Activated T-cell treated with anti-CD3 and anti-CD28 coated beads, Interleukin-2, amount 50 U/mL, for 4 hours (primary cell): ENCODE results near the gene ITGB2. TPM values are rescaled to one million over a fixed set of nuclear protein-coding genes. Genes with fewer than 3 reads are reported as not detected.

ENCODE experiments used
- ATAC-seq, 2 donors: fragments of 200-7000 bp; cut with Tn5 transposase; one replicate each; pipeline ENCODE4 v1.10.0; 2021
- DNase-seq: peaks from one replicate; pipeline ENCODE4 v3.0.0-alpha.2; 2020
- H3K27me3 Mint-ChIP-seq: one replicate; pipeline ENCODE4 v1.8.0; 2021; ENCODE audit warnings: low read depth, mixed read lengths
- H3K36me3 Mint-ChIP-seq: one replicate; pipeline ENCODE4 v1.8.0; 2022; ENCODE audit warnings: mixed read lengths; ENCODE audit not compliant: insufficient read depth
- H3K4me1 Mint-ChIP-seq: one replicate; pipeline ENCODE4 v1.8.0; 2021; ENCODE audit warnings: low read depth, mixed read lengths
- H3K4me3 Mint-ChIP-seq: one replicate; pipeline ENCODE4 v1.8.0; 2021; ENCODE audit warnings: mild to moderate bottlenecking, moderate library complexity, mixed read lengths
- H3K9me3 Mint-ChIP-seq: one replicate; pipeline ENCODE4 v1.8.0; 2021; ENCODE audit warnings: mixed read lengths
- total RNA-seq, 3 donors: library from RNA; stranded (reverse); gene quantifications; one replicate each; pipeline ENCODE4 v1.2.1, GENCODE V29; 2021

The ITGB2 gene
- total RNA-seq, 3 donors from 2014 or later, result 175 to 195 (median 180) TPM

DNA sequence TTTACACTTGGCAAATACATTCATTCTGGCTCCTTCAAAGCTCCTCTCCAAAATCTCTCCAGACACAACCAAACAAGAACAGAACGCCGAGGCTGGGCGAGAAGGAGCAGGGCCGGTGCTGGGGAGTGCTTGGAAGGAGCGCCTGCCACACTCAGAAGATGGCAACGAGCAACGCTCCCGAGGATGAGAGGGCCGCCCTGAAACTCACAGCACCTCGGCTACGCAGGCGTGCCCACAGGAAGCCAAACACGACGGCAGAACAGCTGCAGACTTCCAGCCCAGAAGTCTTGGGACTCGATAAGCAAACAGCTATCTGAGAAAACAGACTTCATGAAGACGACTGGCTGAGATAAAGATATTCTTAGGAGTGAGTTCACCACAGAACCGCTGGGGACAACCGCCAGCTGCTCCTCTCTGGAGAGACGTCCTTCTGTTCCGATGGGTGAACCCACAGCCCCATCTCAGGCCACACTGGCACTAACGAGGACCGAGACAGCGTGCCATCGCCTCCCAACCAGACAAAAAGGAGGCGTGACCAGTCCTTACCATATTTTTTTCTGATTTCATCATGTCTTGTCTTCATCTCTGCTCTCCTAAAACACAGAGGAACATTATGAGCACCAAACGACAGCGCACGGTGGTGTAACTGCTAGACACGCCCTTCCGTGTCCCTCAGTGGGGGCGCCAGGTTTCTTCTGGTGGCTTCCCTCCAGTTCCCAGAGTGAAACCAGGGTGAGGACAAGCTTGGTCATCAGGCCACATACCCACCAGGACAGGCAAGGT lies 65.8 kb downstream of the ITGB2 start:
- Mint-ChIP-seq H3K36me3 (peaks cover 41% of the 10 kb centered on the region), H3K4me3 (peak overlapping the region; percentile 43), H3K27me3 (no peaks in the 10 kb centered on the region), H3K4me1 (peaks cover 44% of the 10 kb centered on the region), H3K9me3 (no peaks in the 10 kb centered on the region)
- DNase-seq (no peak), ATAC-seq (peak; percentile 47 to 55)

DNA sequence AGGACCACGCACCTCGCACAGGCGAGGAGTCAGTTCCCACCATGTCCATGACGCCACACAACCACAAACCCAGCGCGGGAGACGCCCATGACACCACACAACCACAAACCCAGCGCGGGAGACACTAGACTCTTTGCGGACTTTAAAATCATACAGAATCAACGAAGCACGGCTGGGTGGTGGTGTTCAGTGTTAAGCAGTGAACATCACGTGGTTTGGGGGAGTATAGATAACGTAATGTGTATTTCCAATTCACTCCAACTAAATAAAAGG lies 66.4 kb downstream of the ITGB2 start:
- ATAC-seq (peak in 1 of 2 donors; percentile 49), DNase-seq (no peak)
- no peaks in the 10 kb centered on the region for H3K27me3 Mint-ChIP-seq
- H3K4me1 Mint-ChIP-seq, result peaks cover 44% of the 10 kb centered on the region
- H3K9me3 Mint-ChIP-seq, result no peaks in the 10 kb centered on the region
- H3K4me3 Mint-ChIP-seq, result peak overlapping the region; percentile 43
- H3K36me3 Mint-ChIP-seq, result peaks cover 39% of the 10 kb centered on the region

DNA sequence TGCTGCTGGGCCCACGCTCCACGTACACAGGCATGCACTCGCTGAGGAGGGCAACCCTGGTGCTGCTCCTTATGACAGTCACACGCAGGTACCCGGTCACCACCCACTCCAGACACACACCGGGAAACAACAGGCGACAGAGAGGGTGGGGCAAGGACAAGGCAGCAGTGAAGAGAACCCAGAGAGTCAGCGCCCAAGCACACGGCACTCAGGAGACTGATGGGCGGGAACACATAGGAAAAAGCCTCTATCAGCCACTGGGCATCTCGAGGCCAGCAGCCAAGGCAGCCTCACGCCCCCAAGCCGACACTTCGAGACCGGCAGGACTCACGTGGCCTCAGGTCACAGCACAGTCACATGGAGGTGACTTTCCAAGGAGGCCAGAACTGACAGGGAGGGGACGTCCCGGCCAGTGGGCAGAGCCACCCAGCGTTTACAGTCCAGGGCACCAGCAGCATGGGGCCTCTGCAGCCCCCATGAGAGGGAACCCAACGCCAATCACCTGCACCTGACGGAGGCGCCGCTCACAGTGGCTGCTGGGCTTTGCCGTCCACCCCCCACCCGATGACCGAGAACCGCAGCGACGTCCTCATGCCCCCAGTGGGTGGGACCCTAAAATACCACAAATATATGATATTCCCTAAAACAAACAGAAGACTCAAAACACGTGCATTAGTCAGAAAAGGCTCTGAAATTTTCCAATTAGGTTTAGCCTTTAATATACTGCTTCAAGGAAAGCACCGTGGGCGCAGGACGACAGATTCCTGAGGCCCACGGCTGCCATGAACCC lies 66.9 kb downstream of the ITGB2 start:
- DNase-seq, result no peak
- Mint-ChIP-seq H3K27me3 (no peaks in the 10 kb centered on the region), H3K36me3 (peaks cover 38% of the 10 kb centered on the region), H3K4me3 (no peak overlapping the region), H3K9me3 (no peaks in the 10 kb centered on the region), H3K4me1 (peaks cover 44% of the 10 kb centered on the region)
- no peak for ATAC-seq

DNA sequence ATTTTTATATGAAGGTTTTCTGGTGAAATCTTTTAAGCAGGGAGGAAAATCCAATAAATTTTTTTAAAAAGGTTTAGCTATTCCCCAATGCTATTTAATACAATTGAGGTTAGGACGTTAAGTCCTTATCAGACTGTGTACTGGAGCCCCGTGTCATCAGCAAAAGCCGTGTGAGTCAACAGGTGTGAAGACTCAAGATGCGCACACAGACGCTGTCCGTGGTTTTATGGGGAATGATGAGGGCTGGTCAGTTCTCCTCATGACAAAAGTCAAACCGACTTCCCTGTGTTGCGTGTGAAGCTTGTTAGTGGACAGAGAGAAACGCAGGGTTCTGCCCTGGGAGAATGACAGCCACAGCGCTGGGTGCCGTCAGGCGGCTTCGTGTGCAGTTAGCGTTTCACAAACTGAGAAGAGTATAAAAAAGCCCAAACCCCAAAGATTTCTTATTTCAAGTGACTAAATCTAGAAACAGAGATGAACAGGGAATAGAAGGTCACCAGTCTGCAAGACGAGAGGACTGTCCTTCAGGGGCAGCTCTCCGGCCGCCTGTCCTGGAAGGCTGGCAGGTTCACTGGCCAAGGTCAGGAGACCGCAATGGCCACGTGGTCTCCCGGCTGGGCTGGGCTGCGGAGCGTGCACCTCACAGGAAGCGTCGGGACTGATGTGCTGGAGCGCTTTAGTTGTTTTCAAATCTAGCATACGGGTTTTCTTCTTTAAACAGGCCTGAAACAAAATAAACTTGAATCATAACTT lies 69.6 kb downstream of the ITGB2 start:
- Mint-ChIP-seq H3K9me3 (no peaks in the 10 kb centered on the region), H3K4me3 (no peak overlapping the region), H3K27me3 (no peaks in the 10 kb centered on the region), H3K36me3 (peaks cover 28% of the 10 kb centered on the region), H3K4me1 (peaks cover 50% of the 10 kb centered on the region)
- ATAC-seq (no peak), DNase-seq (no peak)

DNA sequence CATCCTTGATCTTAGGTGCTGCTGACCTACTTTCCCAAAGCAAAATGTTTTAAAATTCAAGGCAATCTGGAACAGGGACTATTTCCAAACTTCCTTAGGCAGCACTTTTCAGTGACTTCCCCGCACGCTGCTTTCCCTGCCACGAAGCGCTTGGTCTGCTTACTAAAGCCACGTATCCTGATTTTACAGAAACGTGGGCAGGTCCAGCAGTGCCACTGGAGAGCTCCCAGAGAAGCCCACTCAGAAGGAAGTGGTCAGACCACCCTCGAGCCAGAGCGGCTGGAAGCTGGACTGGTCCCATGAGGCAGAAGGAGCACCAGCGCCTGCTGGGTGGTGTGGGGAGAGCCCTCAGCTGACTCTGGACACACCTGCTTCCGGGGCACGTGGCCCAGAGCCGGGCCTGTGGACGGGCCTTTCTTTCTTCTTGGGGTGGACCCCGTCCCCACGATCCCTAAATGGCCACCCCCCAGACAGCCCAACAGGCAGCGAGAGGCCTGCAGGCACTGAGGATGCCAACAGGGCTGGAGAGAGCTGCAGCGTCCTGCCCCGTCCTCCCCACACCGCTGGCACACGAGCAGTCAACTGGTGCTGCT lies 70.4 kb downstream of the ITGB2 start:
- peaks cover 49% of the 10 kb centered on the region for H3K4me1 Mint-ChIP-seq
- no peaks in the 10 kb centered on the region for H3K27me3 Mint-ChIP-seq
- no peaks in the 10 kb centered on the region for H3K9me3 Mint-ChIP-seq
- H3K36me3 Mint-ChIP-seq, result peaks cover 25% of the 10 kb centered on the region
- DNase-seq, result no peak
- no peak for ATAC-seq
- no peak overlapping the region for H3K4me3 Mint-ChIP-seq

DNA sequence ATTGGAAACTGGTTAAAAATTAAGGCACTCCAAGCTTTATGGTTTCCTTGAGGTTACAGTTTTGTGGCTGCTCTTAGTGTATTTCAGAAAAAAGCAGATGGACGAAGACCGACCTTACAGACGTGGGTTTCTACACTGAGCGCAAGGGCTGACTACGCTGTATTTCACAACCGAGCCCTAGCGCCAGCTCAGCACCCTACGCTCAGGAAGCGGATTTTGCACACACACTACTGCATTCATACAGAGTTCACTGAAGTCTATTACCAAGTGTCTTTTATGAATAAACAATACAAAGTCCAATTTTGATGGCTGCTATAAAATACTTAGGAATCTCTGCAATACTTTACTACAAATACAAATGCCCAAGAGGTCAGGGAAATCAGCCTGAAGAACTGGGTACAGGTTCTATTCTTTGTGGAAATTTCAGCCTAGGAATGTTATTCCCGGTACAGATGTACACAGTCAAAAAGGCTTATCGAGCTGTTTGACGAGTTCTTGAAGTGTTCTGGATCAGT lies 71.0 kb downstream of the ITGB2 start:
- no peak for ATAC-seq

DNA sequence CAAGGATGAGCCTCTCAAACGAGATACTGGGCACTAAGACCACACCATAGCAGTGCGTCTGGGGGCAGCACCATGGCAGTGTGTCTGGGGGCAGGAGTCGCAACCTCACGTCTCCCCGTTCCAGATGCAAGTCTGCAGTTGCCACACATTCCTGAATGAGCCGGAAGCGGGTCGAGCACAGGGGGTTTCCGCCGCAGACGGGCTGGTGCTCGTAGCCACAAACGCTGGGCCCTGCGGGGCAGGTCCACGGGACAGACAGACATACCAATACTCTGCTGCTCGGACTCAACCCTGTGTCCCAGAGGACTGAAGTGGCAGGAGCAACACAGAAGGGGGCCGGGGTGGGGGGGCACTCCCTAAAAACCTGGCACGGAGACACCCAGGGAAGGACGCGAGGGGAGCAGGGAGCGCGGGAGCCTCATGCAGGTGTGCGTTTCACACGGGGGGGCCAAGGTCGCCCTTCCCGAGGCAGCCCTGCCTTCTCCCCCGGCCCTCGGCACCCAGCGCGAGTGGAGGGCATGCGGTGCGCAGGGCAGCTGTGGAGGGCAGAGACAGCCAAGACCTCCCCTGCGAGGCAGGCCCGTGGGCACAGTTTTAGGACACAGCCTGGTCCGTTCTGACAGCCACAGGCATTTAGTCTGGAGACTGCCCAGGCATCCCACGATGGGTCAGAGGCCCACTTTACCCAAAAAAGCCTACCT lies 71.7 kb downstream of the ITGB2 start:
- Mint-ChIP-seq H3K27me3 (no peaks in the 10 kb centered on the region), H3K36me3 (peaks cover 13% of the 10 kb centered on the region), H3K4me3 (no peak overlapping the region), H3K9me3 (no peaks in the 10 kb centered on the region), H3K4me1 (peaks cover 39% of the 10 kb centered on the region)
- DNase-seq (no peak), ATAC-seq (no peak)

More for the DNA sequence above, 71.0 kb downstream of the ITGB2 start:
- Mint-ChIP-seq H3K9me3 (no peaks in the 10 kb centered on the region), H3K36me3 (peaks cover 20% of the 10 kb centered on the region), H3K4me3 (no peak overlapping the region), H3K4me1 (peaks cover 44% of the 10 kb centered on the region), H3K27me3 (no peaks in the 10 kb centered on the region)
- DNase-seq, result no peak

DNA sequence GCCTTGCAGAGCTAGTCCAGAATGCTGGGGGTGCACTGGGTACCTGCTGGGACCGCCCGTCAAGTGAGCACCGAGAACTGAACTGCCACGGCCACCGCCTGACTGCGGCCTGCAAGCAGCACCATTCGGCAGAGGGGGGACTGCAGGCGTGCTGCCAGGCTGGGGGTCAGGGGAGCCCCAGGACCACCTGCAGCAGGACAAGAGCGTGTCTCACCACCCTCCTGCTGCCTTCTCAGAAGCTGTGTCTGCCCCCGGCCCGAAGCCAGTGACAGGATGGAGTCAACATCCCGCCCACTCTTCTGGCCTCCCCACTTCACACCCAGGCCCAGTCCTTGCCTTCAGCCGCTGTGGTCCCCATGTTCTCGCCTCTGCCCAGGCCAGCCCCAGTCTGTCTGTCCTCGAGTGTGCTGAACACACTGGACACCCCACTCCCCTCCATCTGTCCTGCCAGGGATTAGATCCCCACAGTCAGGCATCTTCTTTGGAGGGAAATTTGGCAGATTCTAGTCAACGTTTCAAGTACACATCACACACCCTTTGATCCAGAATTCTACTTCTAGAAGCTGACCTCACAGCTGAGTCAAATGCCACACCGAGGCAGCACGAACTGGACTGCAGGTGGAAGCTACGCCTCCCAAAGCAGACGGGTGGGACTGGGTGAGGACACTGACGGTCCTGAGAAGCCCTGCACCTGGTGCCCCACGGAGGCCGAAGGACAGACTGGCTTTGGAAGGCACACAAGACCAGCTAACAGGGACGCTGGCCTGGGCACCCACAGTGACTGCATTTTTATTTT lies 73.2 kb downstream of the ITGB2 start:
- Mint-ChIP-seq H3K27me3 (no peaks in the 10 kb centered on the region), H3K9me3 (no peaks in the 10 kb centered on the region), H3K36me3 (peaks cover 11% of the 10 kb centered on the region), H3K4me1 (peaks cover 29% of the 10 kb centered on the region), H3K4me3 (no peak overlapping the region)
- DNase-seq, result no peak
- no peak for ATAC-seq

DNA sequence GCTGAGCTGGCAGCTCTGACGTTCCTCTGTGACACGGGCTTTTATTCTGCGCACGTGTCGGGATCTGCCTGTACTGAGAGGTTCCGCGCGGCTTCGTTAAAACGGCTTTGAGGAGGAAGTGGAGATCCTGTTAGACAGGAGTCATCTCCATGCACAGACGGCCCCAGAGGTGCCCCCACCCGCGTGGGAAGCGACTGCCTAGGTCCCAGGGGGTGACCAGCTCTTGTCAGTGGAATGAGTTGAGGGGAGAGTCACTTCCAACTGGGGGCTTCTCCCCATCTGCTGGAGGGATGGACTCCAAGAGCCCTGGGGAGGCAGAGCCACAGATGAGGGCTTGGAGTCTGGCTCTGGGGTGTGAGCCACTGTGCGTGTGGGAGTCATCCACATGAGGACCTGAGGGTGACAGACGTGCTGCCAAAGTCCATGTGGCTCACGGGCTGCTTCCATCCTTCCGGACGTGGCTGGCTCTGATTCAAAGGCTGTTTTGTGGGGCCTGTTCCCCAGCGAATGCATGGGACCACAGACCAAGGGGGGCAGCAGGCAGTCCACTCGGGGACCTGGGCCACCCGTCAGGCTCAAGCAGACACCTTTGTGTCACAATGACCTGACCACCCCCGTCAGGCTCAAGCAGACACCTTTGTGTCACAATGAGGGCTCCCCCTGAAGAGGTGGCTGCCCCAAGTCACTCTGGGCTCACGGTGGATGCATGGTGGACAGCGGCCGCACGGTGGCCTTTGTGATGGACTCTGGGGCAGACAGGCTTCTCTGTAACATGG lies 74.0 kb downstream of the ITGB2 start:
- peaks cover 11% of the 10 kb centered on the region for H3K36me3 Mint-ChIP-seq
- DNase-seq (peak; percentile 36), ATAC-seq (peak; percentile 66 to 73)
- peak overlapping the region; percentile 69 for H3K4me3 Mint-ChIP-seq
- peaks cover 21% of the 10 kb centered on the region for H3K4me1 Mint-ChIP-seq
- H3K27me3 Mint-ChIP-seq, result peaks cover 3% of the 10 kb centered on the region
- no peaks in the 10 kb centered on the region for H3K9me3 Mint-ChIP-seq

DNA sequence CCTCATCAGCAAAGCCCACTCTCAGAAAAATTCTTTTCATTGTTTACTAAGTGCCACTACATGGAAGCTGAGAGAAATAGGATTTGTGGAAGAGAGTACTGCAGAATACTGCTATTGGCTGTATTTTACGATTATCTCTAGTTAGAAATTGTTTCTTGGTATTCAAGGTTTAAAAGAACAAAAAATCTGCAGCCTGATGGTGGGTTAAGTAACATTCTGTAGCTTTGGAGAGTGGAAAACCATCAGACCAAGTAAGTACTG lies 74.5 kb downstream of the ITGB2 start:
- Mint-ChIP-seq H3K4me1 (peaks cover 16% of the 10 kb centered on the region), H3K4me3 (peak overlapping the region; percentile 69), H3K27me3 (peaks cover 3% of the 10 kb centered on the region), H3K36me3 (peaks cover 8% of the 10 kb centered on the region), H3K9me3 (no peaks in the 10 kb centered on the region)
- DNase-seq, result no peak
- ATAC-seq, result no peak

DNA sequence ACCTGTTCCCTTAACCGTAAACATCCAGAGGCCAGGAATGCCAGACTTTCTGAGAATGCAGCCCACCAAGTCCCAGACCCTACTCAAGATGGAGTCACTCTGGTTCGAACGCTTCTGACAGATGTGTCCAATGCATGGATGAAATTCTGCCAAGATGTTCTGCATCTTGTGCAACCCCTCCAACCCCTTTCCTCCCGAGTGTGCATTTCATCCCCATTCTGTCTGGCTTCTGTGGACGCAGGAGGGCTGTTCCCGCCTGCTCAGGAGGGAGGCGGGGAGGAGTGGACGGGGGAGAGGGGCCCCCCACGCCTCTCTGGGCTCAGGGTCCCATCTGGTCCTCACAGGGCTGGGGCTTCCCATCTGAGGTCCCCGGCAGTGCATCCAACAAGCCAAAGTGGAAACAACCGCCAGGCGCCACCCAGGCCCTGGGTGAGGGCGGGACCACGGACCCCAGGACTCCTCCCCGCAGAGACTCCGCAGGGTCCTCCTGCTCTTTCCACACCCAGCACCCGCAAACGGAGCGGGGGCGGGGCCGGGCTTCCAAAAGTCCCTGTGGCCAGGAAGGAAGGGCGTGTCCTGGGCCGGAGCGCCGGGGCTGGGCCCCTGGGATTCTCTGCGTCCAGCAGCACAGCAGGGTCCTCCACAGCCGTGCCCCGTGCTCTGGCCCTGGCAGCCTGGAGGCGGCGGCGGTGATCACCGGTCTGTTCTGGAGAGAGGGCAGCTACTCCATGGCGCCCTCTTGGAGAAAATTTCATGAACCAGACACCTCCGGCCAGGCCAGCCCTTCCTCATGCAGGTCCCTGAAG lies 75.1 kb downstream of the ITGB2 start:
- Mint-ChIP-seq H3K4me3 (peak overlapping the region; percentile 69), H3K9me3 (no peaks in the 10 kb centered on the region), H3K4me1 (peaks cover 13% of the 10 kb centered on the region), H3K36me3 (peaks cover 3% of the 10 kb centered on the region), H3K27me3 (peaks cover 3% of the 10 kb centered on the region)
- DNase-seq (peak; percentile 23), ATAC-seq (peak; percentile 80 to 85)

DNA sequence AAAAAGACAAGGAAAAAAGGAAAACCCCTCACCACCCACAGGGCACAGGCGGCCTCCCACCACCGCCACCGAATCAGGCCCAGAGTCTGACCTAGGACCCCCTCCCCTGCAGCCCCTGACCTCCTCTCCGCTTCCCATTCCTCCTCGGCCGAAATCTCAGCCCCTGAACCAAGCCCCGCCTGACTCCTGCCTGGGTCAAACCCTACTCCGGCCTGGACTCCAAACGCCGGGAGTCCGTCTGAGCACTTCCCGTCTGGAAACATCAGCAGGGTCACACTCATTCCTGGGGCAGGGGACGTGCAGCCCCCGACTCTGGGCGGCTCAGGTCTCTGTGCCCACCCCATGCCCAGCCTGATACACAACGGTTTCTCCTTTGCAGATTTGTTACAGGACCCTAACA lies 76.4 kb downstream of the ITGB2 start:
- no peak for DNase-seq
- no peak overlapping the region for H3K4me3 Mint-ChIP-seq
- peaks cover 13% of the 10 kb centered on the region for H3K4me1 Mint-ChIP-seq

More for the DNA sequence above, 76.4 kb downstream of the ITGB2 start:
- Mint-ChIP-seq H3K9me3 (no peaks in the 10 kb centered on the region), H3K27me3 (peaks cover 3% of the 10 kb centered on the region), H3K36me3 (peaks cover 3% of the 10 kb centered on the region)
- no peak for ATAC-seq
